NCI-H1694 (cell line): Measurements from ENCODE around the gene C6orf62.
"Not testable (repeated sequence)": the region's sequence is repeated elsewhere in the genome, so short reads cannot be mapped to it uniquely, and the experiment has no call there.

Experiments
- DNase-seq: peaks from one replicate; lab custom pipeline; 2025; lab: John Stamatoyannopoulos, UW

Gene C6orf62

DNA sequence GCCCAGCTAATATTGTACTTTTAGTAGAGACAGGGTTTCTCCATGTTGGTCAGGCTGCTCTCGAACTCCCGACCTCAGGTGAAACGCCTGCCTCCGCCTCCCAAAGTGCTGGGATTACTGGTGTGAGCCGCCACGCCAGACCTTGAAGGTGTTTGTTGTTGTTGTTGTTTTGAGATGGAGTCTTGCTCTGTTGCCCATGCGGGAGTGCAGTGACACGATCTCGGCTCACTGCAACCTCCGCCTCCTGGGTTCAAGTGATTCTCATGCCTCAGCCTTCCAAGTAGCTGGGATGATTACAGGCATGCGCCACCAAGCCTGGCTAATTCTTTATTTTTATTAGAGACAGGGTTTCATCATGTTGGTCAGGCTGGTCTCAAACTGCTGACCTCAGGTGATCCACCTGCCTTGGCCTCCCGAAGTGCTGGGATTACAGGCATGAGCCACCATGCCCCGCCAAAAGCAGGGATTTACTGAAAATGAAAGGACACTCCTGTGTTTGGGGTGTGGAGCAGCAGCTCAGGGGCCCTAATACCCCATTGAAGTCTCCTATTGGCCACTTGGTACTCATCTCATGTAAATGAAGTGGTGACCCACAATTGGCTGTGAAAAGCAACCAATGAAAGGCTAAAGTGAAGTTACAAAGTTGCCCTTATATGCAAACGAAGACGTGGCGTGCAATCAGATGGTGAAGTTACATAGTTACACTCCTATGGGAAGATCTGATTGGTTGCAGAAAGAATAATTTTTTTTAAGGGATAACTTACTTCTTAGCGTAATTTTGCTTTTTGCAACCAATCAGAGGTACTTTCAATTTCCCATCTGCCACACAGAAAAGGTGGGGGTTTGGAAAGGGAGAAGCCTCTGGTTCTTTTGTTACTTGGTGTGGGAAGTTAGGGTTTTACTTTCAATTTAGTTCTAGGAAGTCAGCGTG lies 50.6 kb downstream of the C6orf62 start:
- DNase-seq = not testable (repeated sequence)

DNA sequence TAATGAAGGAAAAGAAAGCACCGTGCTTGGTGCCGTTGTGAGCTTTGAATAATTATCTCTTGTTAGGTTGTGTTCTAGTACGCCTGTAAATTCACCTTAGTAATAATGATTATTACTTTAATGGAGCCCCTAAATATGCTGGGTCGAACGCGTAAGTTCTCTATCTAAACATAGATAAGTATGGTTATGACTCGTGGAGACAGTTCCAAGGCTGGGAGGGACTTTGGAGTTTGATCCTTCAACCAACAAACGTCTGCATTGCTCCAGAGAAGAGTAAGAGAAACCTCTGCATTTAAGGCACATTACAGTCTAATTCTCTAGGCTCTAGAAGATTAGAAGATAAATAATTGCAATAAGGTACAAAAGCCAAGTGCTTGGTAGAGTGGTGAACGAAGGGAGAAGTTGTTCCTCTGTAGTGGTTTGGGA lies 51.6 kb downstream of the C6orf62 start:
- no peak for DNase-seq

DNA sequence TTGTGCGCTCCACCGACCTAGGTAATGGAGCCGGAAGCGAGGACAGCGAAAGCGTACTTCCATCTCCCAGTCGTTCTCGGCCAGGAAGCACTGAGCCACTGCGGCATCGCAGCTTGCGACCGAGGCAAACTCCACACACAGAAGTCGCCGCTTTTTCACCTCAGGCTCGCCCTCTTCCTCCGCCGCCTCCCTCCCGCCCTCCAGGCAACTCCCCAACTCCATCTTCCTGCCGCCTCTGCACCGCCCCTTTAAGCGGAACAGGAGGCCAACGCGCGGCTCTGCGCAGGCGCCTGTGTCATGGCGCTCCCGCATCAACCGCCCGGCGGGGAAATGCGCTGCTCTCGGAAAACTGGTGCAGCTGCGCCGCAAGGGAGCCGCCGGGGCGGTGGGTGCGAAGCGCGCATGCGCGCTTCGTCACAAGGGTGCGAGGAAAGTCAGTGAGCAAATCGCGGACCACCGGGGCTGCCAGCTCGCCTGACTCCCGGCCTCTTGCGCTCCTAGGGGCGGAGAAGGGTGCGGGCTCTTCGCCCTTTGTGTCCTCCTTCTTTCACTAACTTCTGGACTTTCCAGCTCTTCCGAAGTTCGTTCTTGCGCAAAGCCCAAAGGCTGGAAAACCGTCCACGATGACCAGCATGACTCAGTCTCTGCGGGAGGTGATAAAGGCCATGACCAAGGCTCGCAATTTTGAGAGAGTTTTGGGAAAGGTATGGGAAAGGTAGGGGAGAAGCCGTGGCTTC lies 52.1 kb downstream of the C6orf62 start, which contains the start of the genes ACOT13 and TDP2:
ACOT13 (plus strand) TSS at position 437 of the 737 bp plus-strand sequence; CDS start at position 624, 187 bp downstream.
TDP2 (minus strand) TSS at position 259 of the 737 bp plus-strand sequence; CDS start at position 222, 37 bp downstream.
- peak; percentile 86 for DNase-seq

DNA sequence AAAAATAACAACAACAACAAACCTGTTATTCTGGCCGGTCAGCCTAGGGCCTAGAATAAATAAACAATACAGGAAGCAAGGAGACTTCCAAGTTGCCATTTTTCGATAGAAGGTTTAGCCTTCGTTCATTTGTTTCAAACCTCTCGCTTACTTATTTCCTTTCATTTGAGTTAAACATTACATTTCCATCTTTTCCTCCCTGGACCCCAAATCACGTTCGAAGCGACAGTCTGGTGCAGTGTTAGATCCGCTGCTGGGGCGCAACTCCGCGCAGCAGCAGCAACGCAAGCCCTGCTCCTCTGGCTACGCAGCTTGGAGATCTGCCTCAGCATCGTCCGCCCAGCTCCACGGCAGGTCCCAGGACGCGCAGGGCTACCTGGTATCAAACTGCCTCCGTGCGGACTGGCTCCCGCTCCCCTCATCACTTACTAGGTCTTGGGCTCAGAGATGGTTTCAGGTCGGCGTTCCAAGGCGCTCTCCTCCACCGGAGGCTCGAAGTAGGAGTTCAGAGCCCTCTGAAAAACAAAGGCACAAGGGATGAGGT lies 52.8 kb downstream of the C6orf62 start:
- DNase-seq = no peak

DNA sequence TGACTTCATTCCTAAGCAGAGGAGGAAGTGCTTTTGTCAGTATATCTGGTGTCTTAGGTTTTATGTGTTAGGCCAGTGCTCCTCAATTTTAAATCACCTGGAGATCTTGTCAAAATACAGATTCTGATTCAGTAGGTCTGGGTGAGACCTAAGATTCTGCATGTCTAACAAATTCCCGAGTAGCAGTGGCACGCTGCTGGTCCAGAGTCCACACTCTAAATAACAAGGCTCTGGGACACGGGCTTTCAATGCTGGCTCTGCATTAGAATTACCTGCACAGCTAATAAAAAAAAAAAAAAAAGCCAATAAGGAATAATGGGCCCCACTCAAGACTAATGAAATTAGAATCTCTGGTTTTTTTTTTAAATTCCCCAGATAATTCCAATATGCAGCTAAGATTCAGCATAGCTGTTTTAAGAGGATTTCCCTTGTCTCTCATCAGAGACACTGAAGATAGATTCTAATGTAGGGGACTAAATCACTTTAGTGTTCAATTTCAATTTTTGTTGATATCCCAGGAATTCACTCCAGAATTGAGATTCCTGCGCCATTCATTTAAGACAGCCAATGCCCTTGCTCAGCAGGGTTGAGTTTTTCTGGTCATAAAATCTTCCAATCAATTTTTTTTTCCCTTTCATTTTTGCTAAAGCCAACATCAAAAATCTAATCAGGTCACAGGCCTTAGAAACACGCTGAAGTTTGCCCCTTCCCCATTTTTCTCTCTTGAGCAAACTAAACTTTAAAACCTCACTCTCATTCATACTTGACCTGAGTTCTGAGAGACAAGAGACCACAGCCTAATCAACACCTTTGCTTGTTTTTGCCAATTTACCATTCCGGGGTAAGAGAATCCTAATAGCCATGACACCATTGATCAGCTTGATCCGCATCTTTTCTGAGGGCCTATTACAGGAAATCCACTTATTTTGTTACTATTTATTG lies 54.6 kb downstream of the C6orf62 start:
- no peak for DNase-seq

DNA sequence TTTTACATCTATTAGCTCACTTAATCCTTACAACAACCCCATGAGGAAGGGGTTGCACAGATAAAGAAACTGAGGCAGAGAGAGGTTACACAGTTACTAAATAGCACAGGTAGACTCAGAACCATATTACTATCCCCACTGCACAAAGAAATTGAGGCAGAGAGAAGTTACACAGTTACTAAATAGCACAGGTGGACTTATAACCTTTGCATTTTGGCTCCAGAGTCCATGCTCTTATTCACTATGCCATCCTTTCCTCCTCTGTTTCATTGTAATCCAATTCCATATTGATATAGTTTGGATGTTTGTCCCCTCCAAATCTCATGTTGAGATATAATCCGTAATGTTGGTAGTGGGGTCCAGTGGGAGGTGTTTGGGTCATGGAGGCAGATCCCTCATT lies 55.8 kb downstream of the C6orf62 start:
- DNase-seq = no peak

DNA sequence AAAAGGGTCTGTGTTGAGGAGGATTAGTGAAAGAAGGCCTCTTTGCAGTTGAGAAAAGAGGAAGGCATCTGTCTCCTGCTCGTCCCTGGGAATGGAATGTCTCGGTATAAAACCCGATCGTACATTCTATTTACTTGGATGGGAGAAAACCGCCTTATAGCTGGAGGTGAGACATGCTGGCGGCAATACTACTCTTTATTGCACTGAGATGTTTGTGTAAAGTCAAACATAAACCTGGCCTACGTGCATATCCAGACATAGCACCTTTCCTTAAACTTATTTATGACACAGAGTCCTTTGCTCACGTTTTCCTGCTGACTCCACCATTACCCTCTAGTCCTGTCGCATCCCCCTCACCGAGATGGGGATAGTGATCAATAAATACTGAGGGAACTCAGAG lies 56.7 kb downstream of the C6orf62 start:
- DNase-seq = no peak

DNA sequence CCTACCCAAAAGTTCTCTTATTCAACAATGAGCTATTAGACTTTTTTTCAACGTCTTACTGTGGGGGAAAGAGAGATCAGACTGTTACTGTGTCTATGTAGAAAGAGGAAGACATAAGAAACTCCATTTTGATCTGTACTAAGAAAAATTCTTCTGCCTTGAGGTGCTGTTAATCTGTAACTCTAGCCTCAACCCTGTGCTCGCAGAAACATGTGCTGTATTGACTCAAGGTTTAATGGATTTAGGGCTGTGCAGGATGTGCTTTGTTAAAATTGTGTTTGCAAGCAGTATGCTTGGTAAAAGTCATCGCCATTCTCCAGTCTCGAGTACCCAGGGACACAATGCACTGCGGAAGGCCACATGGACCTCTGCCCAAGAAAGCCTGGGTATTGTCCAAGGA lies 57.2 kb downstream of the C6orf62 start:
- DNase-seq = not testable (repeated sequence)

DNA sequence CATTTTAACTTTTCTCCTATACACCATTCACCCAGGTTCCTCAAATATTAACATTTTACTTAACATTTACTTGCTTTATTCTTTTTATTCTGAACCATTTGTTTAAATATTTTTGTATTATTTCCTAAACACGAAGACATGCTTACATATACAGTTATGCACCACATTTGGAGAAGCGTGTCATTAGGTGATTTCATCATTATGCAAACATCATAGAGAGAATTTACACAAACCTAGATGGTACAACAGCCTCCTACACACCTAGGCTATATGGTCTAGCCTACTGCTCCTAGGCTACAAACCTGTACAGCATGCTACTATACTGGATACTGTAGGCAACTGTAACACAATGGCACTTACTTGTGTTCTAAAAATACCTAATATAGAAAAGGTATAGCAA lies 58.8 kb downstream of the C6orf62 start:
- DNase-seq = no peak

DNA sequence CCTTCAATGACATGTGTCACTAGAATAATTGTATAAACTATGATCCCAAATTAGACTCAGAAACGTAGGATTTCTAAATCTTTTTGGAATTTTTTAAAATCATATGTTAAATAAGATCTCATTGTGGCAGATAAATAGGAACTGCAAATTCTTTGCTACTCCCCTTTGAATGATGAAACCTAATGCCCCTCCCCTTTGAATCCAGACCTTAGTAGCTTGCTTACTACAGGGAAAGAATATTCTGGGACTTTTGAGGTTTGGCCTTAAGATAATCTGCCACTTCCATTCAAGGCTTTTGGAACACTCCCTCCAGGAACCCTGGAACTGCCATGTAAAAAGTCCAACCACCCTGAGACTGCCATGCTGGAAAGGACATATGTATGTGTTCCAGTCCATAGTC lies 59.4 kb downstream of the C6orf62 start:
- no peak for DNase-seq

DNA sequence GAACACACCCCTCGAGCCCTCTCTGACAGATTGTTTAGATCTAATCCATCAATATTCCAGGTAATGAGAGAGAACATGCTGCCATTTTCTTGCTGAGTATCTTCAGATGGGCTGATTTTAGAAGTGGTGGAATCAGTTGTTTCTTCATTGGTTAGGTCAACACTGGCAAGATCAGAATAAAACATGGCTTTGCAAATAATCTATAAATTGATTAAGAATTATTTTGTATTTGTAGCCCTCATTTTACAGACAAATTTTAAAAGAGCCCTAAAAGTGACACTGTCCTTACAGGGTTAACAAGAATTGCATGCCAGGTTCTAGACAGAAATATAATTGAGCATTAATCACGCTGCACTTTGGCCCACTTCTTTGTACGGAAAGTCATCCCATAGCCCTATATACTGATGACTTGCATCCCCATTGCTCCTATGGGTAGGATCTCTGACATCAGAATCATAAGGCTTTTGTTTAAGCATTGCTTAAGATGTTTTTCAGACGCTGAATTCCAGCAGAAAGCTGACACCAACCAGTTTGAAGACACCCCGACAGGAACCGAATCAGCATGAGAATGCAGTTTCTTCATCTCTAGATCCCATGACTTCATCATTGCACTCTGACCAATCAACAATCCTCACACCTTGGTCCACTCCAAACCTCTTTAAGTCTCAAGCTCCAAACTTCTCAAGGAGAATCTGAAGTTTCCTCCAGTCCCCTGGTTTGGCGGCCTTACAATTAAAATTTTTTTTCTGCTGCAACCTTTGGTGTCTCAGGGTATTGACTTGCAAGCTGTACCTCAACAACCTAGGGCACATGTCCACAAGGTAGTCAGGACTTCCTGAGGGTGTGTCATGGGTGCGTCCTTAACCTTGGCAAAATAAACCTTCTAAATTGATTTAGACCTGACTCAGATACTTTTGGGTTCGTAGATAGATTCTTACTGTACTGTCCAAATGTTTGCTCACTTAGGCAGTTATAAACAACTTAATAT lies 60.1 kb downstream of the C6orf62 start:
- no peak for DNase-seq

DNA sequence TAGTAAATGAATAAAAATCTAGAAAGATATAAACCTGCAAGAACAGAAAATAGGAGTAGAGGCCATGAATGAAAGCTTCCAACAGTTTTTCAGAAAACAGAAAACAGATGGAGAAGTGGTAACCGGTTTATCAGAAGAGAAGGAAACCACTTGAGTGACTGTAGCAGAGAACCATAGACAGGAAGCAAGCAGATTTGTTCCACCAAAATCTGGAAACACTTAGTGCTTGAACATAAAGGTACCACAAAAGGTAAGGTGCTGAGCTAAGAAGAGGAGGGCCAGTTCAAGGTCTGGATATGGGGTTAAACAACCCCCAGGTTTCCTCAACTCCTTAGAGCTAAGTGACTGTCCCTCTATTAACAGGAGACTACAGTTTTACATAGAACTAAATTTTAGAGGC lies 63.7 kb downstream of the C6orf62 start:
- no peak for DNase-seq
